HG03139 (cell line): ENCODE measurements around the gene LAMB4.

Source experiments
- ATAC-seq: cut with Tn5 transposase; IDR thresholded peaks from one replicate; pipeline ENCODE4 v1.9.1; 2021; ENCODE audit not compliant: unreplicated experiment

The LAMB4 gene

GRCh38 chr7:108130261-108130660 lies at the start of gene LAMB4:
Gene LAMB4, minus strand, starts transcription at chr7:108130361. Its CDS starts 7,197 bp downstream, at chr7:108123164.
- no peak for ATAC-seq

GRCh38 chr7:108178398-108178797 lies 48.2 kb upstream of the LAMB4 start:
- no peak for ATAC-seq

- ATAC-seq: no peak
These were observed 41.0 kb upstream of the LAMB4 start for GRCh38 chr7:108171164-108171563.

- no peak for ATAC-seq
These were observed 40.1 kb upstream of the LAMB4 start for GRCh38 chr7:108170251-108170650.

GRCh38 chr7:108167460-108167859 lies 37.3 kb upstream of the LAMB4 start:
- no peak for ATAC-seq

GRCh38 chr7:108166687-108167086 lies 36.5 kb upstream of the LAMB4 start:
- no peak for ATAC-seq

- no peak for ATAC-seq
These were observed 35.6 kb upstream of the LAMB4 start for GRCh38 chr7:108165723-108166122.

GRCh38 chr7:108164946-108165345 lies 34.8 kb upstream of the LAMB4 start:
- ATAC-seq: no peak

GRCh38 chr7:108164342-108164741 lies 34.2 kb upstream of the LAMB4 start:
- no peak for ATAC-seq

GRCh38 chr7:108158776-108159175 lies 28.6 kb upstream of the LAMB4 start:
- no peak for ATAC-seq

- no peak for ATAC-seq
These were observed 27.6 kb upstream of the LAMB4 start for GRCh38 chr7:108157606-108158335.

GRCh38 chr7:108156897-108157605 lies 26.9 kb upstream of the LAMB4 start:
- ATAC-seq: no peak

GRCh38 chr7:108152198-108152597 lies 22.0 kb upstream of the LAMB4 start:
- ATAC-seq: no peak

- no peak for ATAC-seq
These were observed 19.7 kb upstream of the LAMB4 start for GRCh38 chr7:108149908-108150307.

- no peak for ATAC-seq
These were observed 19.0 kb upstream of the LAMB4 start for GRCh38 chr7:108149119-108149518.

- ATAC-seq: no peak
These were observed 16.9 kb upstream of the LAMB4 start for GRCh38 chr7:108147031-108147563.

- ATAC-seq: peak; percentile 76
These were observed 16.1 kb upstream of the LAMB4 start for GRCh38 chr7:108146070-108146842.

GRCh38 chr7:108145401-108145800 lies 15.2 kb upstream of the LAMB4 start:
- no peak for ATAC-seq

GRCh38 chr7:108144931-108145330 lies 14.8 kb upstream of the LAMB4 start:
- ATAC-seq: no peak

GRCh38 chr7:108143658-108144420 lies 13.7 kb upstream of the LAMB4 start:
- no peak for ATAC-seq
